GM12875 (cell line): Measurements from ENCODE around the gene MAPK8IP3.

Source experiments
- H3K4me3 ChIP-seq: one replicate; pipeline ENCODE4 v1.5.1; 2011; ENCODE audit warnings: low read depth, low read length, control low read depth
- TF ChIP-seq, protein P1 (sequence below): IDR thresholded peaks from 2 replicates; pipeline ENCODE4 v1.5.1; 2011; ENCODE audit warnings: low read depth, mild to moderate bottlenecking, control low read depth, inconsistent platforms, low read length, moderate library complexity, borderline replicate concordance; ENCODE audit not compliant: insufficient read depth

MAPK8IP3 gene

GRCh38 chr16:1678500-1679098 is 27.4 kb upstream of the MAPK8IP3 start:
- TF ChIP-seq, protein P1, sequence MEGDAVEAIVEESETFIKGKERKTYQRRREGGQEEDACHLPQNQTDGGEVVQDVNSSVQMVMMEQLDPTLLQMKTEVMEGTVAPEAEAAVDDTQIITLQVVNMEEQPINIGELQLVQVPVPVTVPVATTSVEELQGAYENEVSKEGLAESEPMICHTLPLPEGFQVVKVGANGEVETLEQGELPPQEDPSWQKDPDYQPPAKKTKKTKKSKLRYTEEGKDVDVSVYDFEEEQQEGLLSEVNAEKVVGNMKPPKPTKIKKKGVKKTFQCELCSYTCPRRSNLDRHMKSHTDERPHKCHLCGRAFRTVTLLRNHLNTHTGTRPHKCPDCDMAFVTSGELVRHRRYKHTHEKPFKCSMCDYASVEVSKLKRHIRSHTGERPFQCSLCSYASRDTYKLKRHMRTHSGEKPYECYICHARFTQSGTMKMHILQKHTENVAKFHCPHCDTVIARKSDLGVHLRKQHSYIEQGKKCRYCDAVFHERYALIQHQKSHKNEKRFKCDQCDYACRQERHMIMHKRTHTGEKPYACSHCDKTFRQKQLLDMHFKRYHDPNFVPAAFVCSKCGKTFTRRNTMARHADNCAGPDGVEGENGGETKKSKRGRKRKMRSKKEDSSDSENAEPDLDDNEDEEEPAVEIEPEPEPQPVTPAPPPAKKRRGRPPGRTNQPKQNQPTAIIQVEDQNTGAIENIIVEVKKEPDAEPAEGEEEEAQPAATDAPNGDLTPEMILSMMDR: no peak
- H3K4me3 ChIP-seq: peak overlapping the region; percentile 91

GRCh38 chr16:1680361-1680760 is 25.6 kb upstream of the MAPK8IP3 start:
- TF ChIP-seq, protein P1: no peak
- H3K4me3 ChIP-seq: no peak overlapping the region

DNA sequence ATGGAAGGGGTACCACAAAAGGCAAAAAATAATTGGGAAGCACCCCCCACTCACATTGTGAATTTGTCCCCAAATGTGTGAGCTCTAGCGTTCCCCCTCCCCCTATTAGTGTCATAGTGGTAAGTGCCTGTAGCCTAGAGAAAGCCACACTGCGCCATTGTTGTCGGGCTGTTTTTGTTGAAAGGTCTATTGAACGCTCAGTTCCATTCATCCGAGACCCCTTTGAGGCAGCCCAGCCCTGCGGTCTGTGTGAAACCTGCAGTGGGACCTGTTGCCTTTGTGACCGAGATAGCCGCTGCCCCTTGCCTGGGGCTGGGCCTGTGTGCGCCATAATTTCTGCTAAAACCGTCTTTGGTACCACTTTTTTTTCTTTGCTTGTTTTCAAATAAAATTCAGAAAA is 25.0 kb upstream of the MAPK8IP3 start:
- TF ChIP-seq, protein P1: no peak
- no peak overlapping the region for H3K4me3 ChIP-seq

DNA sequence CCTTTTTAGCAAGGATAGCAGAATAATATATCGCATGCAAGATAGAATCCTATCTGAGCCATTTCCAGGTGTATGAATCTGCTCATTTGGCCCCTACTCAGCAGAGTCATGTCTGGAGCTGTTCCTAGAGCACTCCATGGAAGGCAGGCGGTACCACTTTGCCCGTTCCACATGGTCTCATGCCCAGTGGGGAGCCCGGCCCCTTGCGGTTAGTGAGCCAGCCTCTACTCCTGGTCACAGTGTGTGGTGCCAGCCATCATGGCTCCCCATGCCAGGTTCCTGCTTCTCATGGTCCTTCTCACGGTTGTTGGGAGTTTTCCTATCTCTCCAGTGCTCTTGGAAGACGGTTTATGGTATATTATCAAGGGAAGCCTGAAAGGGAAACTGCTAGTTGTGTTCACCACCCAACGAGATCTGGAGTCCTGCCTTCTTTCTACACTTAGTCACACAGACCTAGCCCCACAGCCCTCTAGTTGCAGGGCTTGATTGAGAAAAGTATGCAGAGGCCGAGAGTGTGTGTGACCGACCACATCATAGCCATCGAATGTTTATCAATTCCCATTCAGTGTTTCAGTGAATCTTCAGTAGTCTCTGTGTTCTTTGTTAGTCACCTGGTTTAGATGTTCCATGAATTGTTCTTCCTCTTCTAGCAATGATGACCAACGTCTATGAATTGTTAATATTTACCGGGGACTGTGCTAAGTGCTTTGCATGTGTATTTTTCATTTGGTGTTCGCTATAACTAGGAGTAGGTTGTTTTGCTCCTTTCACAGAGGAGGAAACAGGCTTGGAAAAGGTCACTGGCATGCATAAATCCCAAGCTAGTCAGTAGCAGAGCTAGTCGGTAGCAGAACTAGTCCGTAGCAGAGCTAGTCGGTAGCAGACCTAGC is 18.3 kb upstream of the MAPK8IP3 start:
- TF ChIP-seq, protein P1: no peak

DNA sequence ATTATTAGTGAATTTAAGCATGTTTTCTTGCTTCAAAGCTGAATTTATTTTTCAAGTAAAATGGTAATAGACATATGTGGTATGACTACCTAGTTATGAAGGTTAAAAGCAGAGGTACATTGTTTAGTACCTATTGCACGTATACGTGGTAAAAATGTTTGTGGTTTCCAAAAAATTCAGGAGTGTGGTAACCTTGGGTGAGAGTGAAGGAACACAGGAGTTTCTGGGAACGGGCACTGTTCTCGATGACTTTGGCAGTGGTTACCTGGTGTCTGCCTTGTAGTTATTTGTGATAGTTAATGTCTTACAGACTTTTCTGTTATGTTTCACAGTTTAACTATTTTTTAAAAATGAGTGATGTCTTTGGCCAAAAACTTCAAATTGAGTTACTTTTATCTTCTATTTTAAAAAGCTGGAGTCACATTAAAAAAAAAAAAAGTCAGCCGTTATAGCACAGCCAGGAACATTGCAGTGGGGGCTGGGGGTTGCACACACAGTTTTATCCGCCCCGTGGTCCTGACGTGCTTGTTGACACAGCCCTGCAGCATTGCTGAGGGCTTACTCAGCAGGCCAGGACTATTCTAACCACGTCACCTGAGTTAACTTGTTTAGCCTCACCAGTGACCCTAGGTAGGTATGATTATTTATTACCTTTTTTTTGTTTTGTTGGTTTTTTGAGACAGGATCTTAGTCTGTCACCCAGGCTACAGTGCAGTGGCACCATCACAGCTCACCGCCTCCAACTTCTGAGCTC is 17.0 kb upstream of the MAPK8IP3 start:
- TF ChIP-seq, protein P1: no peak
- no peak overlapping the region for H3K4me3 ChIP-seq

More for the DNA sequence above, 18.3 kb upstream of the MAPK8IP3 start:
- H3K4me3 ChIP-seq: no peak overlapping the region

DNA sequence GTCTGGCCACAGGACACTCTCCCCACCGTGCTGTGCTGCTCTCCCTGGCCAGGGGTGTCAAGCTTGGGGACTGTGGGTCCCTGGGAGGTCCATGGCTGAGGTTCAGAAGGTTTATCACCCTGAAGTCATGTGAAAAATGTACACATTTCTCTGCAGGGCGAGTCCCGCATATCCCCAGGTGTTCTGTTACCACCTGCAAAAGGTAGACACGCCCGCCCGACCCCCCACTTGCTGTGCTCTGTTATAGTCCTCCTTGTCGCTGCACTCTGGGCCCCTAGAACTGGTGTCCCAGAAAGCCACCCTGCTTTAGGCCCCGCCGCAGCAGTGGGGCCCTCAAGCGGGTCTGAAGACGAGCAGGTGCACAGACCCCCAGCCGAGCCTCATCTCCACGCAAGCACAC is 16.1 kb upstream of the MAPK8IP3 start:
- no peak overlapping the region for H3K4me3 ChIP-seq
- TF ChIP-seq, protein P1: no peak
